Mesothelial cell of epicardium (in vitro differentiated cells): ENCODE results near the gene RGS10. TPM values are rescaled to one million over a fixed set of nuclear protein-coding genes. Genes with fewer than 3 reads are reported as not detected.

ENCODE experiments used
- DNase-seq, 2 experiments: peaks; one replicate each; pipeline ENCODE4 v3.0.0; 2021; ENCODE audit warnings: low spot score in 2 of 2; ENCODE audit not compliant: unreplicated experiment in 2 of 2
- H3K27ac Mint-ChIP-seq: 2 replicates; pipeline ENCODE4 v1.8.0; 2021; ENCODE audit warnings: mixed read lengths
- H3K27me3 Mint-ChIP-seq: 2 replicates; pipeline ENCODE4 v1.8.0; 2021; ENCODE audit warnings: low read depth, mixed read lengths
- H3K36me3 Mint-ChIP-seq: 2 replicates; pipeline ENCODE4 v1.8.0; 2021; ENCODE audit warnings: mixed read lengths
- H3K4me1 Mint-ChIP-seq: 2 replicates; pipeline ENCODE4 v1.8.0; 2021; ENCODE audit warnings: mixed read lengths
- H3K4me3 Mint-ChIP-seq: 2 replicates; pipeline ENCODE4 v1.8.0; 2021; ENCODE audit warnings: mild to moderate bottlenecking, moderate library complexity, mixed read lengths
- H3K9me3 Mint-ChIP-seq: 2 replicates; pipeline ENCODE4 v1.8.0; 2021; ENCODE audit warnings: mixed read lengths
- total RNA-seq: library from RNA; stranded (reverse); gene quantifications from 3 replicates; pipeline ENCODE4 v1.2.1, GENCODE V29; 2021
- TF ChIP-seq, protein P1 (sequence below): fragments of 200-600 bp; sonication (generic); IDR thresholded peaks from one replicate; pipeline ENCODE4 v1.5.0; 2021; ENCODE audit warnings: antibody characterized with exemption; ENCODE audit not compliant: unreplicated experiment

Gene RGS10
- total RNA-seq, 1 donor from 2014 or later, result 17.4 TPM

DNA sequence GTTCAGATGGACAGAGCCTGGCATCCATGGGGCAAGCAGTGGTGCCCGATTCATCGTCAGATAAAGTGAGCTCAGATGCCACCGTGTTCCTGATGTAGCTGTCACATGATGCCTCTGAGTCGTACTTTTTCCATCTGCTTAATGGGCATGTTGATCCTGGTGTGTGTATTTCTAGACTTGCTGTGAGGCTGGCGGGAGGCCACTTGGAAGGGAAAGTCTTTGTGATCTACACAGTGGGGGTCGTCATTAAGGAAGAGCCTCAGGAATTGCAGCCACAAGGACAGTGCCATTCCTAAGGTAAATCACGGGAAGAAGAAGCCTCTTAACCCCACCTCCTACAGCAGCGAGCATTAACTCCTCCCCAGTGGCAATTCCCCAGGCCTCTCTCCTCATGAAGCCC, 63.0 kb downstream of the RGS10 start:
- H3K27ac Mint-ChIP-seq, result no peak overlapping the region
- H3K36me3 Mint-ChIP-seq, result no peaks in the 10 kb centered on the region
- no peaks in the 10 kb centered on the region for H3K9me3 Mint-ChIP-seq
- DNase-seq, result no peak
- TF ChIP-seq, protein P1, sequence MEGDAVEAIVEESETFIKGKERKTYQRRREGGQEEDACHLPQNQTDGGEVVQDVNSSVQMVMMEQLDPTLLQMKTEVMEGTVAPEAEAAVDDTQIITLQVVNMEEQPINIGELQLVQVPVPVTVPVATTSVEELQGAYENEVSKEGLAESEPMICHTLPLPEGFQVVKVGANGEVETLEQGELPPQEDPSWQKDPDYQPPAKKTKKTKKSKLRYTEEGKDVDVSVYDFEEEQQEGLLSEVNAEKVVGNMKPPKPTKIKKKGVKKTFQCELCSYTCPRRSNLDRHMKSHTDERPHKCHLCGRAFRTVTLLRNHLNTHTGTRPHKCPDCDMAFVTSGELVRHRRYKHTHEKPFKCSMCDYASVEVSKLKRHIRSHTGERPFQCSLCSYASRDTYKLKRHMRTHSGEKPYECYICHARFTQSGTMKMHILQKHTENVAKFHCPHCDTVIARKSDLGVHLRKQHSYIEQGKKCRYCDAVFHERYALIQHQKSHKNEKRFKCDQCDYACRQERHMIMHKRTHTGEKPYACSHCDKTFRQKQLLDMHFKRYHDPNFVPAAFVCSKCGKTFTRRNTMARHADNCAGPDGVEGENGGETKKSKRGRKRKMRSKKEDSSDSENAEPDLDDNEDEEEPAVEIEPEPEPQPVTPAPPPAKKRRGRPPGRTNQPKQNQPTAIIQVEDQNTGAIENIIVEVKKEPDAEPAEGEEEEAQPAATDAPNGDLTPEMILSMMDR, result no peak
- H3K4me1 Mint-ChIP-seq, result no peaks in the 10 kb centered on the region
- no peak overlapping the region for H3K4me3 Mint-ChIP-seq
- peaks cover 67% of the 10 kb centered on the region for H3K27me3 Mint-ChIP-seq

DNA sequence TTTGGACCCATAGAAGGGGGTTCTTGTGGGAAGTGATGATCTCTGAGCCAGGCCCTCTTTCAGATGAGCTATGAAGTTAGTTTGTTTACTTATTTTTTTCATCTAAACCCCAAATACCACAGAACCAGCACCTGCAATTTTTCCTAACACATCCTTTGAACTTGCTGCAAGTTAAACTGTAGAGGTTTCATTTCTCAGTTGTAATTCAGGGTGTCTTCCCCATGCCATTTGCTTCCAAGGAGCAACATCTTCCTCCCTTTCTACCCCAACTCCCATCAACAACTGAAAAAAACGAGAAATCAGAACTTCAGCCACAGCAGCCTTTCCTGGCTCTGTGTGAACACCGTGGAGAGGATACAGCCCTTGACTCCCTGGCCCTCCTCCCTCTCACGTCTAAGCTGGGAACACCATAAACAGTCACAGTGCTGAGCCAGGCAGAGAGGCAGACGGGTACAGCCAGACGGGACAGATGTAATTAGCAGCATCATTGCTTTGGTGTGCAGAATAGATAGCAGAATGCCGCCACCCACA, 63.6 kb downstream of the RGS10 start:
- no peak overlapping the region for H3K27ac Mint-ChIP-seq
- peaks cover 2% of the 10 kb centered on the region for H3K9me3 Mint-ChIP-seq
- no peaks in the 10 kb centered on the region for H3K4me1 Mint-ChIP-seq
- H3K36me3 Mint-ChIP-seq, result no peaks in the 10 kb centered on the region
- no peak overlapping the region for H3K4me3 Mint-ChIP-seq
- peaks cover 71% of the 10 kb centered on the region for H3K27me3 Mint-ChIP-seq
- TF ChIP-seq, protein P1, result no peak
- no peak for DNase-seq

DNA sequence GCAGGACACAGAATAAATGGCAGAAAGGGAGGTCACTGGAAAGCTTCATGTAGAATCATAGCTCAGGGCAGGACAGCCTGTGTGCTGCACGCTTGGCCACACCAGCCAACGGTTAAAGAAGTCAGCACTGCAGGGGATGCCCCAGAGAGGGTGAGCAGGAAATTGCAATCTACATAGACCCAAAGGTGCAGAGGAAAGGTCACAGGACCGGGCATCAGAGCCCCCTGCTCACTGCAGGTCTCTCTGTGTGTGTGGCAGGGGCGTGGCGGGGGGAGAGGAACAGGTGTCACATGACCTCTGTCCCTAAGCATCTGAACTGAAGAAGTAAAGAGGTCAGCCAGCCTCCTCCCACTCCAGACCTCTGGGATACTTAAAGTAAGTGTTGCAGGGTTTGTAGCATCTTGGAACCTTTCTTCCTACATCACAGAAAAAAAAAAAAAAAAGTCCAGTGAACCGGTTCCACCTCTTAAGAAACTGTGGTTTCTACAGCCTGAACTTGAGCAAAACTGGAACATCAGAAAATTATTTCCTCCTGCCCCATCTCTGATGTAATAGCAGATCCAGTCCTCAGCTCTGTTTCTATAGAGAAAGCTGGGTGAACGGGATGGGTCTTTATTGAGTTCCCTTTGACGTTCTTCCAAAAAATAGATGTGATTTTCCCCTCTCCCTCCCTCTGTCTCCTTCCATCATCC, 64.3 kb downstream of the RGS10 start:
- Mint-ChIP-seq H3K27me3 (peaks cover 73% of the 10 kb centered on the region), H3K36me3 (no peaks in the 10 kb centered on the region), H3K4me1 (no peaks in the 10 kb centered on the region), H3K27ac (no peak overlapping the region), H3K4me3 (no peak overlapping the region), H3K9me3 (peaks cover 6% of the 10 kb centered on the region)
- DNase-seq, result no peak
- TF ChIP-seq, protein P1, result no peak

DNA sequence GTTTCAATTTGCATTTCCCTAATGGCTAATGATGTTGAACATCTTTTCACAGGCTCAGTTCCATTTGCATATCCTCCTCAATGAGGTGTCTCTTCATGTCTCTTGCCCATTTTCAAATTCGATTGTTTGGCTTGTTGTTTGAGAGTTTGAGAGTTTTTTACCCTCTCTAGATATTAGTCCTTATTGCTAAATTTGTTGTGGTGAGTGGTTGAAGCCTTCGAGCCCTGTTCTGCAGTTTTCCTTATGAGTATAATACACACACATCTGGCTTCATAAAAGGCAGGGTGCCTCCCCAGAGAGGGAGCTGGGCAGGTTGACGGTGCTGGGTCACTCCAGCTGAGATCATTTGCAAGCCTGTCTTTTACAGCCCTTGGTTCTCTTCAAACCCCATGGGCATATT, 65.1 kb downstream of the RGS10 start:
- Mint-ChIP-seq H3K27ac (no peak overlapping the region), H3K4me3 (no peak overlapping the region), H3K4me1 (no peaks in the 10 kb centered on the region), H3K9me3 (peaks cover 6% of the 10 kb centered on the region), H3K27me3 (peaks cover 78% of the 10 kb centered on the region), H3K36me3 (no peaks in the 10 kb centered on the region)
- TF ChIP-seq, protein P1, result no peak
- no peak for DNase-seq

DNA sequence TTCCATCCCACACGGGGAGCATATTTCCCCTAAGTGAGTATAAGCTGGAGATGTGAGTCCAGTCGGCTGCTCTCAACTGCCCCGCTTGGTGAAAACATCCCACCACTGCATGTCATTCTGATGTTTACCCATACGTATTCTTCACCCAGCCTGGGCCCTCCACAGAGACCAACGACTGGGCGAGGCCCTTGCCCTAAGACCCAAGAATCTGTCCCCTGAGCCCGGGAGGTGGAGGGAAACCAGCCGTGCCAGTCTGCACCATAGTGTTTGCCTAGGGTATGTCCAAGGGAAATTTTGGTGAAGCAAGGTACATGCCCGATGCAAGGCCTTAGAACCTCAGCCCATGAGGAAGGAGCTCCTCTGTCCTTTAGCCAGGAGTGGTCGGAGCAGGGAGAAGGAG, 67.9 kb downstream of the RGS10 start:
- DNase-seq, result no peak
- Mint-ChIP-seq H3K9me3 (peaks cover 6% of the 10 kb centered on the region), H3K27ac (no peak overlapping the region), H3K4me3 (no peak overlapping the region), H3K4me1 (no peaks in the 10 kb centered on the region), H3K36me3 (no peaks in the 10 kb centered on the region), H3K27me3 (peaks cover 78% of the 10 kb centered on the region)
- TF ChIP-seq, protein P1, result no peak

DNA sequence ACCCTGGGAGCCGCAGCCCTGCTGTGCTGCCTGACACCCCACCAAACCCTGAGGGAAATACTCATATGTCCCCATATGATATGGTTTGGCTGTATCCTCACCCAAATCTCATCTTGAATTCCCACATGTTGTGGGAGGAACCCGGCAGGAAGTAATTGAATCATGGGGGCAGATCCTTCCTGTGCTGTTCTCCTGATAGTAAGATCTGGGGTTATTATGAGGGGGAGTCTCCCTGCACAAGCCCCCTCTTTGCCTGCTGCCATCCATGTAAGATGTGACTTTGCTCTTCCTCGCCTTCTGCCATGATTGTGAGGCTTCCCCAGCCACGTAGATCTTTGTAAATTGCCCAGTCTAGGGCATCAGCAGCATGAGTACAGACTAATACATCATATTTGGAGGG, 68.7 kb downstream of the RGS10 start:
- Mint-ChIP-seq H3K27me3 (peaks cover 70% of the 10 kb centered on the region), H3K36me3 (no peaks in the 10 kb centered on the region), H3K9me3 (peaks cover 6% of the 10 kb centered on the region), H3K4me3 (no peak overlapping the region), H3K27ac (no peak overlapping the region), H3K4me1 (no peaks in the 10 kb centered on the region)
- TF ChIP-seq, protein P1, result no peak
- DNase-seq, result no peak
